ELR (cell line): ENCODE measurements around the gene ZNF469.
"Not testable (repeated sequence)": the region's sequence is repeated elsewhere in the genome, so short reads cannot be mapped to it uniquely, and the experiment has no call there.

Experiments
- DNase-seq: peaks from one replicate; pipeline ENCODE4 v3.0.0-alpha.2; 2015; ENCODE audit warnings: low read depth

Gene ZNF469

DNA sequence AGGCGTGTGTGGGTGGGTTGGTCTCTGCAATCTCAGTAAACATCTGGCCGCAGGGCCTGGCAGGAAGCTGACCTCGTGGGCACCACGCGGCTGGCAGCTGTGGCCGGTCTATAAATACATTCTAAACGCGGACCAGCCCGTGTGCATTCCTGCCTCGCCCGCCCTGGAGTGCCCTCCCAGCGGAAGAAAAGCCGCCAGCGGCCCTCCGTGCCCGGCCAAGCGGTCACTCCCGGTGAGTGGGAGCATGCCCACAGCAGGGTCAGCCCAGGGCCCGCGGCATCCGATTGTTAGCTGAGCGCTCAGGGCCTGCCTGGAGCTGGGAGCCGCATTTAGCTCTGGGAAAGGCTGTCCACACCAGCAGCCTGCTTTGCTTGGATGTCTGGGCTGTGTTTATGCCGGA is 10.3 kb downstream of the ZNF469 start:
- no peak for DNase-seq

DNA sequence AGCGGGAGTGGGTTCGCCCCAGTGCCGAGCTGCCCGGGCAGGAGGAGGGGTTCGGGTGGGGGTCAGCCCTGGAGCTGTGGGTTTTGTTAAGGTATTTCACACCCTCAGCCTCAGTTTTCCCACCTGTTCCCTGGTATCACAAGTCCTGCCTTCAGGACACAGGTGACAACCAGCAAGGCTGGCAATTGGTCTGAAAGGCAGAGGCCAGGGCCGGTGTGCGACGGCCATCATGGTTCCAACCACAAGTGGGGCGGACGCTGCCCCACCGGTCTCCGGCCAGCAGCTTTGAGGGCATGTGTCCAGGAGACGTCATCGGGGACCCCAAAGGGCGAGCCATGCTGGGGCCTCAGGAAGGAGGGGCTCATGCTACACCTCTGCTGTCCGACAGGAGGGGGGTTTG is 10.8 kb downstream of the ZNF469 start:
- no peak for DNase-seq

DNA sequence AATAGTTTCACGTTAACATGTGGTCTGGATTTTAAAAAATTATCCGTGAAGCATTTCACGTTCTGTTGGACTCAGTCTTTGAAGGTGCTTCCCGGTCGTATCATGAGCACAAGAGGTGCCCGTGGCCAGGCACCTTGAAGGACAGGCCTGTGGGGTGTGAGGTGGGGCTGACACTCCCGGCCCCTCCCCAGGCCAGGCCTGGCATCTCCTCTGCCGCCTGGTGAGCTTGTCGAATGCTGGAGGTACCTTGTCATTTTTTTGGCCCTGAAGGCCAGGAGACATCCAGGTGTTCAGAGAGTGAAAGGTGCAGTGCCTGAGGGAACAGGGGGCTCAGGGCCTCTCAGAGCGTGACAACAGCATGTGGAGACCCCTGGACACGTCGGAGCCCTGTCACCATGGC is 11.7 kb downstream of the ZNF469 start:
- no peak for DNase-seq

GRCh38 chr16:88395669-88396584 is 13.2 kb downstream of the ZNF469 start:
- DNase-seq = no peak

GRCh38 chr16:88398170-88398873 is 15.6 kb downstream of the ZNF469 start:
- peak; percentile 8 for DNase-seq

DNA sequence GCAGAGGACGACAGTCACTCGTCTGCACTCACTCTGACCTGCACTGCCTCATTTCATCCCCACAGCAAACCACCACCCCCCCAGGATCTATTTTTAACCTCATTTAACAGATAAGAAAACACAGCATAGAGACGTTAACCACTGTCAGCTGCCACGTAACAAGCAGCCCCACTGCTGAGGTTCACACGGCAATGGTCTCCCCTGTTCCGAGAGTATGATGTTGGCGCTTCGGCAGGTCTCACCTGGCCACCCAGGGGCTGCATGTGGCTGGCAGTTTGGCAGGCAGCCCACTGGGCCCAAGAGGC is 16.1 kb downstream of the ZNF469 start:
- DNase-seq = no peak

GRCh38 chr16:88400186-88400585 is 17.4 kb downstream of the ZNF469 start:
- DNase-seq = no peak

GRCh38 chr16:88401604-88402246 is 19.0 kb downstream of the ZNF469 start:
- no peak for DNase-seq

DNA sequence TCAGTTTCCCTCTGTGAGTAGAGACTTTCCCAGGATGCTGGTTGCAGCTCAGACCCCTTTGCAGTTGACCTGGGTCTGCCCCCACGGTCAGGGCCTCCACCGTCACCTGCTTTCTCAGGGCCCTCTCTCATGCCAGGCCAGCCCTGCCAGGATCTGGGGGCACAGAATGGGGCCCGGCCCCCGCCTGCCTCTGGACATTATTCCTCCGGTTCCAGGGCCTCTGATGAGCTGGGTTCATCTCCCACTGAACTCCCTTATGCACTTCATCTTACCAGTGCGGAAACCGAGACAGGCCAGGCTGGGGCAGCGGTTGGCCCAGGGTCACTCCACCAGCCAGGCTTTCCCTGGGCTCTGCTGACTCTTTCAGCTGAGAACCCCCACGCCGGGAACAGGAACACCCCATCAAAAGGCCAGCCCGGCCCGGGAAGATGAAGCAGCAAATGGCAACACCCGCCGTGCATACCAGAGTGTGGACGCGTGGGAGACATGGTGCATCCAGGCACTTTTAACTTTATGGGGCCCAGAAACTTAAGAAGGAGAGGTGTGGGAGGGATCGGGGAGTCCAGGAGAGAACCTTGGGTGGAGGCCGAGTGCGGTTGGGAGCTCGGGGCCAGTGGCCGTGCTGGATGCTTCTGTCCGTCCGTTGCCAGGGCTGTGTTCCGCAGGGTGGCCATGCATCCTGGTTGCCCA is 19.9 kb downstream of the ZNF469 start:
- DNase-seq = no peak

- peak; percentile 47 for DNase-seq
These were observed 21.2 kb downstream of the ZNF469 start for GRCh38 chr16:88403794-88404581.

DNA sequence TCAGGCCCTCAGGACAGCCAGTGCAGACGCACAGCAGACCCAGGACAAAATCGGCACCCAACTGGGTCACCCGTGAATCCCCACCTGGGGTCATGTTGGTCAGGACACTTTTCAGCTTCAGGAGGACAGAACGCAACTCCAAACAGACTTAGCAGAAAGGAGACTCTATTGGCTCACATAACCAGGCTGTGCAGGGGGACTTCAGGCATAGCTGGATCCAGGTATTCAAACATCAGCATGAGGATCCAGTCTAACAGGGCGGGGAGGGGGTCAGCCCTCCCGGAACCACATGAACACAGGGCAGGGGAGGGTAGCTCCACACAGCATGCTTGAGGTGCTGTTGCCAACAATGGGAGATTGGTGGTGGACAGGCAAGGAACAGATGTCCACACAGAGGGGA is 22.0 kb downstream of the ZNF469 start:
- DNase-seq = no peak

GRCh38 chr16:88405216-88406060 is 22.7 kb downstream of the ZNF469 start:
- no peak for DNase-seq

DNA sequence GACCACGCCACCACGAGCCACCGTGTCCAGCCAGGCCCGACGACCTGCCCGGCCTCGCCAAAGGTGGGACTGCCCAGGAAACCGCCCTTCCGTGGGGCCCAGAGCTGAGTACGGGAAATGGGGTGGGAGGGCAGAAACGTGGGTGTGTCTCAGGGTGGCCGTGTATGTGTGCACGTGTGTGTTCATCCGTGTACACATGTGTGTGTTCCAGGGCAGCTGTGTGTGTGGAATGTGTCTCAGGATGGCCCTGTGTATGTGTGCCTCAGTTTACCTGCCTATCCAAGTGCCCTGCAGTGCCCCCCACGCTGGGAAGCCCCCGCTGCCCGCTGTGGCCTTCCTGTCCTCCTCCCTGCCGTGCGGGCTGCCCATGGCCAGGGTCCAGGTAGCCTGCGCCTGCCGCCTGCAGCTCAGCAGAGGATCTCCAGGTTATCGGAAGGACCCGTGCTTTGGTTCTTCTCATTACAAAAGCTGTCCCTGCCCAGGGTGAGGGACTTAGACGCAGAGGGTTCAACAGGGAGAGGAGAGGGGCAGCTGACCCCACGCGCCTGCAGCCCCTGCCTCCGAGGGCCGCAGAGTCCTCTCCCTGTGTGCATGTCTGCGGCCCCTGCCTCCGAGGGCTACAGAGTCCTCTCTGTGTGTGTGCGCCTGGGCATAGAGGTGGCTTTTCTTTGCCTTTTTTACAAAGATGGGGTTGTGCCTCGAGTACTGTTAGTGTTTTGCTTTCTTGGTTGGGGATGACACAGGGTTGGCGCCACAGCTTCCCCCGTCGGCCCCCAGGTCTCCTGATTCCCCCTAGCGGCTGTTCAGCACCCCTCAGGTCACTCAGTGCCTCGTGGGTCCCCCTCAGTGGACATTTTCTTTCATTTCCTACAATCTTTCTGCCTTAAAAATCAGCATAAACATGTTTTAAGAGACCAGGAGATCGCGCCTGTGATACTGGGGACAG is 23.6 kb downstream of the ZNF469 start:
- no peak for DNase-seq

DNA sequence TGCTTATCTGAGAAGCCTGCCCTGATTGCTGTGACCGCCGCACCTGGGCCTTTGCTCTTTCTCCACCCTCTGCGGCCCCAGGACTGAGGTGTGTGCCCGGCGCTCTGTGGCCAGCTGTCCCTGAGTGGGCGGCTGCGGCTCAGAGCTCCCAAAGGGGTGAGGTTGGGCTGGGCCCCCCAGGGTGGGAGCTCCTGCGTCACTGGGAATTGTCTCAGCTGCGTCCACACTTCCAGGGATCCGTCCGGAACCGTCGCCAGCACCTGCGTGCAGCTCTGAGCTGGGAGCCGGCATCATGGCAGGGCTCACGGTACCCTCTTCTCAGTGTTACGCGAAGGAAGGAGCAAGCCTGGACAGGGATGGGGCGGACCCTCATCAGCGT is 24.3 kb downstream of the ZNF469 start:
- DNase-seq = no peak

GRCh38 chr16:88407807-88408206 is 25.0 kb downstream of the ZNF469 start:
- no peak for DNase-seq

DNA sequence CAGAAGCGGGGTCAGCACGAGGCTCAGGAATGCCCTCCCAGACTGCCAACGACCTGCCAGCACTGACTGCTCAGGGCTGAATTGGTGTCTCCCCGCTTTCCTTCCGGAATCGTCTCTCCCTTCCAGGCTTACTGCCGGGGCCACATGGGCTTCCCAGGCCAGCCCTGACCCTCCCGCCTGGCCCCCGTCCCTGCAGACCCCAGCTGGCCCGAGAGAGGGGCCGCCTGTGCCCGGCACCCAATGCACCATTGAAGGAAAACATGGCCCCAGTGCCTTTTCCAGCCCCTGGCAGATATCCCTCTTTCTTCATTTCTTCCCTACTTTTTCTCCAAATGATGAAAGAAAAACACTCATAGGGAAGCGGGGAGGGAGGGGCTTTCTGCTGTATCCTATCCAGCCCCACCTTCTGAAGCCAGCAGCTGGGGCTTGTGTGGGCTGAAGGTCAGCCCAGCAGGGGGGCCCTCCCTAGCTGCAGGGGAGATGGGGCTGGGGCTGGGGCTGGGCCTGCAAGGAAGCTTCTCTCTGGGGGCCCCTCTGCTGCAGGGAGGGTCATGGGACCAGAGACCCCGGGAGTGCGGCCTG is 25.9 kb downstream of the ZNF469 start:
- DNase-seq = no peak

GRCh38 chr16:88409296-88410065 is 26.7 kb downstream of the ZNF469 start:
- DNase-seq = no peak

GRCh38 chr16:88410297-88410968 is 27.7 kb downstream of the ZNF469 start:
- not testable (repeated sequence) for DNase-seq
